HL-60/S4 treated with retinoic acid at 250 ng/mL for 4 days and 3 days (cell line): ENCODE data around the gene POU3F2.

Experiments
- in situ Hi-C: fragments of 300-500 bp; cut with MboI; formaldehyde crosslinking; loops from 2 replicates; pipeline ENCODE4 v1.7.0; 2022; ENCODE audit warnings: low sequenced_read_pairs

The POU3F2 gene

GRCh38 chr6:98830146-98830545 is 4.2 kb upstream of the POU3F2 start:
- in situ Hi-C loops = no loop called here

- in situ Hi-C loops = no loop called here
Observed at GRCh38 chr6:98831057-98831958, 3.1 kb upstream of the POU3F2 start.

GRCh38 chr6:98831959-98832283 is 2.5 kb upstream of the POU3F2 start:
- in situ Hi-C loops = no loop called here

- in situ Hi-C loops = no loop called here
Observed at GRCh38 chr6:98832284-98833056, 1.9 kb upstream of the POU3F2 start.

GRCh38 chr6:98833057-98833306 is 1.4 kb upstream of the POU3F2 start:
- in situ Hi-C loops = no loop called here

GRCh38 chr6:98833307-98834059 is 891 bp upstream of the POU3F2 start:
- in situ Hi-C loops = no loop called here

GRCh38 chr6:98835149-98836024 is 1.0 kb downstream of the POU3F2 start:
- in situ Hi-C loops = no loop called here

- in situ Hi-C loops = no loop called here
Observed at GRCh38 chr6:98836025-98836961, 1.9 kb downstream of the POU3F2 start.

GRCh38 chr6:98836962-98837944 is 2.9 kb downstream of the POU3F2 start:
- in situ Hi-C loops = no loop called here

GRCh38 chr6:98838032-98838431 is 3.7 kb downstream of the POU3F2 start:
- in situ Hi-C loops = no loop called here

- in situ Hi-C loops = no loop called here
Observed at GRCh38 chr6:98838975-98839374, 4.6 kb downstream of the POU3F2 start.

GRCh38 chr6:98839781-98840361 is 5.5 kb downstream of the POU3F2 start:
- in situ Hi-C loops = no loop called here

GRCh38 chr6:98840385-98840784 is 6.0 kb downstream of the POU3F2 start:
- in situ Hi-C loops = no loop called here

GRCh38 chr6:98840996-98841513 is 6.7 kb downstream of the POU3F2 start:
- in situ Hi-C loops = no loop called here

- in situ Hi-C loops = no loop called here
Observed at GRCh38 chr6:98841621-98842341, 7.4 kb downstream of the POU3F2 start.

- in situ Hi-C loops = no loop called here
Observed at GRCh38 chr6:98842342-98843180, 8.2 kb downstream of the POU3F2 start.
